ENCODE results near the gene TRIM2. TPM values are rescaled to one million over a fixed set of nuclear protein-coding genes. Genes with fewer than 3 reads are reported as not detected.

The TRIM2 gene
- total and polyA plus RNA-seq, 2 of the 8 experiments (the other 6 are each of a cell fraction or from before 2014, with no cell fraction given): 34.0 to 59.8 TPM

- FAIRE-seq: no peak
- H2BK12ac ChIP-seq (ENCODE audit: low read depth, low read length): no peak overlapping the region
- H3K14ac ChIP-seq (ENCODE audit: insufficient read length): no peak overlapping the region
- H3K4ac ChIP-seq (replicated peaks; ENCODE audit: insufficient read length, low read depth, low read length): no peak overlapping the region
- H3K4me2 ChIP-seq (ENCODE audit: insufficient read depth in 1 of 2, low read depth in 2 of 2, low read length in 2 of 2): no peak overlapping the region
- H2BK15ac ChIP-seq (ENCODE audit: low read length): no peak overlapping the region
- H2AFZ ChIP-seq (ENCODE audit: low read length): no peak overlapping the region
- H3K4me1 ChIP-seq (replicated peaks in 1 of 4; ENCODE audit: control insufficient read depth in 3 of 4, insufficient read depth in 4 of 4, low read length in 3 of 4): peaks cover 0 to 11% (median 1%) of the 10 kb centered on the region in 4 experiments; a peak in 4 of 7 replicates
- no peak overlapping the region for H4K5ac ChIP-seq (ENCODE audit: insufficient read length, low read depth, low read length)
- 95% methylated on average over 1 of the region's 1 CpG; no CpG with 5 or more reads in 1 of the 2 experiments for WGBS, 2 experiments (ENCODE audit: extremely low coverage in 1 of 2, insufficient coverage in 1 of 2, insufficient read length in 1 of 2, insufficient replicate concordance in 2 of 2, low coverage in 1 of 2, low lambda C conversion rate in 2 of 2, missing lambda C conversion rate in 1 of 2)
- H2BK20ac ChIP-seq (ENCODE audit: low read length): no peak overlapping the region
- no peak overlapping the region for H2BK120ac ChIP-seq (replicated peaks; ENCODE audit: low read depth, low read length)
- 0 out of 7 replicates have a peak, but pooled peaks cover 0 to 3% (median 0%) of the 10 kb centered on the region in 4 experiments for H3K27me3 ChIP-seq (replicated peaks in 1 of 4; ENCODE audit: control insufficient read depth in 3 of 4, extremely low read depth in 1 of 4, insufficient read depth in 3 of 4, low read length in 3 of 4)
- H3K18ac ChIP-seq (ENCODE audit: extremely low read depth, low read length): no peak overlapping the region
- no peaks in the 10 kb centered on the region for H3K23me2 ChIP-seq (ENCODE audit: low read depth, low read length)
- ChIA-PET POLR2A (ENCODE audit: partially characterized antibody) (interaction anchor here (1.3 to 1.5 kb wide), 2 partner anchors 17 to 36 kb away, joined by 3 to 6 read pairs; no protein-coding TSS in a partner anchor), CTCF (ENCODE audit: partially characterized antibody) (interaction anchor here (1.2 to 1.8 kb wide), 8 partner anchors 9 to 82 kb away, joined by 3 to 5 read pairs (median 4); no protein-coding TSS in a partner anchor)
- no peak for DNase-seq (ENCODE audit: low read depth in 1 of 2, low spot score in 2 of 2)
- no peak overlapping the region for H3K23ac ChIP-seq (ENCODE audit: insufficient read length)
- H2BK5ac ChIP-seq (ENCODE audit: low read depth, low read length): no peak overlapping the region
- H4K8ac ChIP-seq (ENCODE audit: extremely low read depth, insufficient read depth, low read length): no peak overlapping the region
- H3K79me1 ChIP-seq (ENCODE audit: low read depth, low read length): no peaks in the 10 kb centered on the region
- H3K79me2 ChIP-seq (ENCODE audit: control insufficient read depth in 1 of 2, insufficient read depth in 2 of 2, low read length in 2 of 2): no peaks in the 10 kb centered on the region
- no peak overlapping the region for H4K91ac ChIP-seq (replicated peaks; ENCODE audit: insufficient read length, low read length)
- no peak overlapping the region for H3K27ac ChIP-seq (ENCODE audit: low read depth, low read length)
- no peak overlapping the region for H3K9ac ChIP-seq (replicated peaks in 1 of 4; ENCODE audit: extremely low read depth in 1 of 4, low read depth in 3 of 4, low read length in 3 of 4)
- H4K20me1 ChIP-seq (replicated peaks in 1 of 2; ENCODE audit: control insufficient read depth in 1 of 2, insufficient read depth in 2 of 2, low read length in 2 of 2): peaks cover 0 to under 1% of the 10 kb centered on the region in 2 experiments
- no peak overlapping the region for H2AK5ac ChIP-seq (ENCODE audit: low read depth, low read length)
- H3K56ac ChIP-seq (replicated peaks; ENCODE audit: insufficient read length, low read depth, low read length): no peak overlapping the region
- H3K4me3 ChIP-seq (ENCODE audit: extremely low read depth in 1 of 4, insufficient read depth in 2 of 4, low read depth in 3 of 4, low read length in 4 of 4): no peak overlapping the region
- peaks cover 12 to 55% (median 20%) of the 10 kb centered on the region in 4 experiments; a peak in 7 of 8 replicates for H3K36me3 ChIP-seq (ENCODE audit: control insufficient read depth in 2 of 4, insufficient read depth in 4 of 4, low read length in 3 of 4)
- peaks cover 2 to 6% of the 10 kb centered on the region in 2 experiments; a peak in 1 of 4 replicates for H3K9me3 ChIP-seq (ENCODE audit: insufficient read depth in 2 of 2, low read depth in 1 of 2, low read length in 1 of 2)
- TF ChIP-seq SUZ12 (IDR thresholded peaks at IDR 0.05; ENCODE audit: low read length) (no peak), SIX5 (IDR thresholded peaks at IDR 0.05; ENCODE audit: low read depth, low read length) (no peak), CHD2 (IDR thresholded peaks at IDR 0.05; ENCODE audit: low read length) (no peak), EZH2 (IDR thresholded peaks at IDR 0.05; ENCODE audit: low read depth, low read length, severe bottlenecking) (no peak), KDM1A (IDR thresholded peaks at IDR 0.05; ENCODE audit: borderline replicate concordance, low read length) (no peak), HDAC6 (IDR thresholded peaks at IDR 0.05; ENCODE audit: low read depth, low read length) (no peak), CTBP2 (IDR thresholded peaks at IDR 0.05; ENCODE audit: borderline replicate concordance, insufficient read depth, insufficient read length, low read length) (no peak), BCL11A (IDR thresholded peaks at IDR 0.05; ENCODE audit: low read depth in 2 of 2, low read length in 2 of 2) (no peak), POLR2A (IDR thresholded peaks at IDR 0.05; ENCODE audit: control extremely low read depth in 1 of 2, low read depth in 2 of 2, low read length in 2 of 2) (no peak), TEAD4 (IDR thresholded peaks at IDR 0.05; ENCODE audit: low read depth, low read length) (no peak), CBX8 (IDR thresholded peaks at IDR 0.05; ENCODE audit: borderline replicate concordance, low read depth, low read length) (no peak), POLR2AphosphoS5 (IDR thresholded peaks at IDR 0.05; ENCODE audit: low read depth, low read length) (no peak), SRF (IDR thresholded peaks at IDR 0.05; ENCODE audit: low read depth, low read length) (no peak)
- TF ChIP-seq, protein P1, sequence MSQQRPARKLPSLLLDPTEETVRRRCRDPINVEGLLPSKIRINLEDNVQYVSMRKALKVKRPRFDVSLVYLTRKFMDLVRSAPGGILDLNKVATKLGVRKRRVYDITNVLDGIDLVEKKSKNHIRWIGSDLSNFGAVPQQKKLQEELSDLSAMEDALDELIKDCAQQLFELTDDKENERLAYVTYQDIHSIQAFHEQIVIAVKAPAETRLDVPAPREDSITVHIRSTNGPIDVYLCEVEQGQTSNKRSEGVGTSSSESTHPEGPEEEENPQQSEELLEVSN (IDR thresholded peaks at IDR 0.05): no peak
Measured at GRCh38 chr4:153294631-153295030, 90.4 kb downstream of the TRIM2 start.
